Muscle of back (tissue), 13 donors: ENCODE data around the gene PROZ. TPM values are rescaled to one million over a fixed set of nuclear protein-coding genes. Genes with fewer than 3 reads are reported as not detected.
"Not testable (repeated sequence)": the region's sequence is repeated elsewhere in the genome, so short reads cannot be mapped to it uniquely, and the experiment has no call there.

Source experiments
- DNase-seq, 3 donors: peaks; one replicate each; pipeline versions ENCODE4 v3.0.0 to v3.0.0-alpha.2; 2013
- long read RNA-seq, 9 donors: transcript quantifications; one replicate each; lab custom pipeline, GENCODE V29; 2026
- polyA plus RNA-seq, 10 donors: library from polyadenylated mRNA; unstranded; fragments of 120-200 nt; gene quantifications; one replicate each; pipeline ENCODE4 v1.2.1, GENCODE V29; 2013; ENCODE audit not compliant: insufficient read length in 10 of 10

Gene PROZ
- polyA plus RNA-seq = under 1 TPM in 2 of 10 donors, not detected in 8; 0.14 to 0.19 TPM
- long read RNA-seq, donor 1 = 0 reads
- long read RNA-seq, donor 2 = 0 reads
- long read RNA-seq, donor 3 = 0 reads
- long read RNA-seq, donor 4 = 0 reads
- long read RNA-seq, donor 5 = 0 reads
- long read RNA-seq, donor 6 = 0 reads
- long read RNA-seq, donor 7 = 0 reads
- long read RNA-seq, donor 8 = 0 reads
- long read RNA-seq, donor 9 = 0 reads

GRCh38 chr13:113157929-113158747, at the start of gene PROZ:
Gene PROZ, plus strand, starts transcription at chr13:113158648. Its CDS starts 13 bp downstream, at chr13:113158661.
- DNase-seq = no peak

- peak in 1 of 3 donors; percentile 78 for DNase-seq
Measured at GRCh38 chr13:113109151-113110047, 49.0 kb upstream of the PROZ start.

GRCh38 chr13:113110048-113110851, 48.2 kb upstream of the PROZ start:
- peak in 1 of 3 donors; percentile 76 for DNase-seq

DNA sequence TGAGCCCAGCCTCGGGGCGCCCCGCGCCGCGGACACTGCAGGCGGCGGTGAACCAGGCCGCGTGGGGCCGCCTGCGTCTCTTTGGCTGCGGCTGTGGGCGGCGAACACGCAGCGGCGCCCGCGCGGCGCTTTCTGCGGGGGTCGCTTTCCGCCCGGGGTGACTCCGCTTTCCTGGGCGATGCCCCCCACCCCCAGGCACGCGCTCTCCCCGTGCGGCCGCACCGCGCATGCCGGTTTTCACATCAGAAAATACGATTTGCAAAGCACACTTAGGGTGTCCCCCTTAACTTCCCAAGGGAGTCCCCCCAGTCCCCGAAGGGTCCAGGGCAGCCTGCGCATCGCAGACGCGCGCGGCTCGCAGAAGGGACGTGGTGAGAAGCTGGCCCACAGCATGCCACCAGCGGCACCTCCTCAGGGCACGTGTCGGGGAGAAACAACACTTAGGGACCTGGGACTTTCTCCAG, 47.6 kb upstream of the PROZ start:
- peak in 1 of 3 donors; percentile 57 for DNase-seq

DNA sequence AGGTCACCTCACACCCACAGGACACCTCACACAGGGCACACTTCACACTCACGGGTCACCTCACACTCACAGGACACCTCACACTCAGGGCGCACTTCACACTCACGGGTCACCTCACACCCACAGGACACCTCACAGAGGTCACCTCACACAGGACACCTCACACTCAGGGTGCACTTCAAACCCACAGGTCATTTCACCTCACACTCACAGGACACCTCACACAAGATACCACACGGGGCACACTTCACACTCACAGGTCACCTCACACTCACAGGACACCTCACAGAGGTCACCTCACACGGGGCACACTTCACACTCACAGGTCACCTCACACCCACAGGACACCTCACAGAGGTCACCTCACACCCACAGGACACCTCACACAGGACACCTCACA, 46.6 kb upstream of the PROZ start:
- DNase-seq = not testable (repeated sequence)

DNA sequence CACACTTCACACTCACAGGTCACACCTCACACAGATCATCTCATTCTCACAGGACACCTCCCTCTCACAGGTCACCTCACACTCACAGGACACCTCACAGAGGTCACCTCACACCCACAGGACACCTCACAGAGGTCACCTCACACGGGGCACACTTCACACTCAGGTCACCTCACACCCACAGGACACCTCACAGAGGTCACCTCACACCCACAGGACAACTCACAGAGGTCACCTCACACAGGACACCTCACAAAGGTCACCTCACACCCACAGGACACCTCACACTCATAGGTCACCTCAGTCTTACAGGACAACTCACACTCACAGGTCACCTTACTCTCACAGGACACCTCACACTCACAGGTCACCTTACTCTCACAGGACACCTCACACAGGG, 46.0 kb upstream of the PROZ start:
- not testable (repeated sequence) for DNase-seq

DNA sequence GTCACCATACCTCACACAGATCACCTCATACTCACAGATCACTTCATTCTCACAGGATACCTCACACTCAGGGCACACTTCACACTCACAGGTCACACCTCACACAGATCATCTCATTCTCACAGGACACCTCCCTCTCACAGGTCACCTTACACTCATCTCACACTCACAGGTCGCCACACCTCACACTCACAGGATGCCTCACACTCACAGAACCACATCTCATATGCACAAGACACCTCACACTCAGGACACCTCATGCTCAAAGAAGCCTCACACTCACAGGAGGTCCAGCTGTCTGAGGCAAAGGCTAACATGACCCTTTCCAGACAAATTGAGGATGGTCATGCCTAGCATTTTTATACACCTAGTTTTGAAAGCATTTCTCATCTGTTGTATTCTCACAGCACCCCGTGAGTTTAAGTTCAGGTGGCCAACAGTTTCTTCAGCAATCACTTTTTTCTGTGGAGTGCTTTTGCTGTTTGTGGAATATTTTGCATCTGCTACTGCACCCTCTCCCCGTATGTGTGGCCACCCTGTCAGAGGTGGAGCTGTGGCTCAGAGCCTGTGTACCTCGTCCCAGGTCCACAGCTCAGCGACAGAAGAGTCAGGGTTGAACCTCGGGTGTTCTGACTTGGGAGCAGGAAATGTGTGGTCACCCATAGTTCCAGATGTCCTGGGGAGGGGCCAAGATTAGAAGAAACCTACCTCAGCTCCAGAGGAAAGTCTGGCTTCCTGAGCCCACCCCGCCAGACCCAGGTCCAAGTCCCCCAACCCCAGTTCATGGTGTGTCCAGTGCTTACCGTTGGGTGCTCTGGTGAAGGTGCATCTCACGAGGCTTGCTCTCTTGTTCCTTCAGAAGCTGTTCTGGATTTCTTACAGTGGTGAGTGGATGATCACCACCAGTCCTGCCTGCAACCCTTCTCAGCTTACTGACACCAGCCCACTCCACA, 45.3 kb upstream of the PROZ start:
- DNase-seq = no peak

GRCh38 chr13:113113846-113114271, 44.6 kb upstream of the PROZ start:
- DNase-seq = no peak

DNA sequence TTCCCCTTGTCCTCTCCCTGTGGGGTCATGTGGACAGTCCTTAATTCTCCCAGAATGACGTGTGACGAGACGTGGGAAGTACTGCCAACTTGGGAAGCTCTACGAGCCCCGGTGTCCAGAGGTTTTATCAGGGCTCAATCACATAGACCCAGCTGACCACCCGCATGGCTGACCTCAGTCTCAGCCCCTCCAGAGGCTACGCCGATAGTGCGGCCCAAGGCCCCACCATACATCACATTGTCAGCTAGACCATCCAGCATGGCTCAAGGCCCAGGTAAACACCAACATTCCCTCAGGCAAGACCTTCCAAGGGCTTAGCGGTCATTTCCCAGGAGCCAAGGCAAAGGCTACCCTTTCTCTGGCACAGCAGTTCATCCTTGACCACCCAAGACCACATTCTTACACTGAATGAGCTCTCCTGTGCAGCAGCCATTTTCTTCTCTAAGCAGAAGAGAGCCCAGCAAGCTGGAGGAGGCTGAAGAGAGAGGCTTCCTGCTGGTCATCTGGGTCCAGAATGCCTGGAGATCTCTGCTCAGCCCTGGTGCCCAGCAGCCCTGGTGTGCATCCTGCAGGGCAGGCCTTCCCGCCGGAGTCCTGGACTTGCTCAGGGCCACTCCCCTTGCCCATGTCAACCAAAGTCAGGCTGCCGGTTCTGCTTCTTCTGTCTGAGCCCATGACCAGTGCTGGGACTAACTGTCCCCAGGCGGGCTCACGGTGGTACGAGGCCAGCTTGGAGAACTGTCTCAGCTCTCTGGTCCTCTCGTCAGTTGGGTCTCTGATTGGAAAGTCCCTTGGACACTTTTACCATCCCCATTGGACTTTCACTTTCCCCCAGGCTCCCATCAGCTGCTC, 43.7 kb upstream of the PROZ start:
- no peak for DNase-seq

- no peak for DNase-seq
Measured at GRCh38 chr13:113115363-113116205, 42.9 kb upstream of the PROZ start.

- DNase-seq = no peak
Measured at GRCh38 chr13:113116206-113116800, 42.1 kb upstream of the PROZ start.

DNA sequence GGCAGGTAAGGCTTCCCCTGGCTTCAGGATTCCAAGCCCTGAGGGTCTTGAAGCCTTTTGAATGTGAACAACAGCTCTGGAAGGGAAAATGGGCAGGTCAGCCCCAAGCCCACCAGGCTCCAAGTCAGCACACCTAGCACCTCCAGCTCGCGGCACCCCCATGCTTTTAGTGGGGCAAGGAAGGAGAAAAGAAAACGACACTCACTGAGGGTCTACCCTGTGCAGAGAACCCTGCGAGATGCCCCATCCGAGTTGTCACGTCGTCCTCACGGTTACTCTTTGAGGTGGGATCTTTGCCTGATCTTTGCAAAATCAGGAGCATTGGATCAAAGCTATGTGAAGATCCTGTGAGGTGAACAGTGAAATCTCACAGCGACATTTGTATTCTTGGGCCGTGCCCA, 41.6 kb upstream of the PROZ start:
- DNase-seq = no peak

DNA sequence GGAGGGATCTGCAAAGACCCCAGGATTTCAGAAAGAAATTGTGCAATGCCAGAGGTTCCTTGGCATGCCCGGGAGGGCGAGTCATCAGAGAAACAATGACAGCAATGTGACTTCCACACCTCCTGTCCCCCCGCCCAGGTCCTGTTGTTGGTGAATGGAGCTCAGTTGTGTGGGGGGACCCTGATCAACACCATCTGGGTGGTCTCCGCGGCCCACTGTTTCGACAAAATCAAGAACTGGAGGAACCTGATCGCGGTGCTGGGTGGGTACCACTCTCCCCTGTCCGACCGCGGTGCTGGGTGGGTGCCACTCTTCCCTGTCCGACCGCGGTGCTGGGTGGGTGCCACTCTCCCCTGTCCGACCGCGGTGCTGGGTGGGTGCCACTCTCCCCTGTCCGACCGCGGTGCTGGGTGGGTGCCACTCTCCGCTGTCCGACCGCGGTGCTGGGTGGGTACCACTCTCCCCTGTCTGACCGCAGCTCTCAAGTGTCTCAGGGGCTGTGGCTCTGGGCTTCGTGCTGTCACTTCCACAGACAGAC, 41.0 kb upstream of the PROZ start:
- DNase-seq = no peak

GRCh38 chr13:113117911-113118260, 40.6 kb upstream of the PROZ start:
- DNase-seq = no peak

- DNase-seq = no peak
Measured at GRCh38 chr13:113118261-113119021, 40.0 kb upstream of the PROZ start.

GRCh38 chr13:113119166-113119821, 39.2 kb upstream of the PROZ start:
- no peak for DNase-seq
